ENCODE results near the gene CCDC6. TPM values are rescaled to one million over a fixed set of nuclear protein-coding genes. Genes with fewer than 3 reads are reported as not detected.

Gene CCDC6
- total and polyA plus RNA-seq, 2 of the 8 experiments (the other 6 are each of a cell fraction or from before 2014, with no cell fraction given), result 42.2 to 74.4 TPM

GRCh38 chr10:59817773-59818172 is 88.6 kb downstream of the CCDC6 start:
- Histone ChIP-seq H3K18ac (ENCODE audit: extremely low read depth, low read length) (no peak overlapping the region), H3K23ac (ENCODE audit: insufficient read length) (no peak overlapping the region), H3K9ac (replicated peaks in 1 of 4; ENCODE audit: extremely low read depth in 1 of 4, low read depth in 3 of 4, low read length in 3 of 4) (no peak overlapping the region), H2AFZ (ENCODE audit: low read length) (no peak overlapping the region), H4K91ac (replicated peaks; ENCODE audit: insufficient read length, low read length) (no peak overlapping the region), H3K79me2 (ENCODE audit: control insufficient read depth in 1 of 2, insufficient read depth in 2 of 2, low read length in 2 of 2) (peaks cover 0 to 74% of the 10 kb centered on the region in 2 experiments; a peak in 2 of 4 replicates), H3K27me3 (replicated peaks in 1 of 4; ENCODE audit: control insufficient read depth in 3 of 4, extremely low read depth in 1 of 4, insufficient read depth in 3 of 4, low read length in 3 of 4) (no peaks in the 10 kb centered on the region), H3K36me3 (ENCODE audit: control insufficient read depth in 2 of 4, insufficient read depth in 4 of 4, low read length in 3 of 4) (peaks cover 0 to 10% (median 2%) of the 10 kb centered on the region in 4 experiments; a peak in 2 of 8 replicates), H3K23me2 (ENCODE audit: low read depth, low read length) (no peaks in the 10 kb centered on the region), H2AK5ac (ENCODE audit: low read depth, low read length) (no peak overlapping the region), H3K4me3 (ENCODE audit: extremely low read depth in 1 of 4, insufficient read depth in 2 of 4, low read depth in 3 of 4, low read length in 4 of 4) (no peak overlapping the region), H2BK12ac (ENCODE audit: low read depth, low read length) (no peak overlapping the region), H3K4me2 (ENCODE audit: insufficient read depth in 1 of 2, low read depth in 2 of 2, low read length in 2 of 2) (no peak overlapping the region), H4K20me1 (replicated peaks in 1 of 2; ENCODE audit: control insufficient read depth in 1 of 2, insufficient read depth in 2 of 2, low read length in 2 of 2) (peaks cover 1% of the 10 kb centered on the region in 2 experiments), H2BK120ac (replicated peaks; ENCODE audit: low read depth, low read length) (no peak overlapping the region), H2BK5ac (ENCODE audit: low read depth, low read length) (no peak overlapping the region), H4K5ac (ENCODE audit: insufficient read length, low read depth, low read length) (no peak overlapping the region), H3K9me3 (ENCODE audit: insufficient read depth in 2 of 2, low read depth in 1 of 2, low read length in 1 of 2) (no peaks in the 10 kb centered on the region), H2BK20ac (ENCODE audit: low read length) (no peak overlapping the region), H2BK15ac (ENCODE audit: low read length) (no peak overlapping the region), H3K27ac (ENCODE audit: low read depth, low read length) (no peak overlapping the region), H3K14ac (ENCODE audit: insufficient read length) (no peak overlapping the region), H3K79me1 (ENCODE audit: low read depth, low read length) (peaks cover 3% of the 10 kb centered on the region), H3K4ac (replicated peaks; ENCODE audit: insufficient read length, low read depth, low read length) (no peak overlapping the region), H3K4me1 (replicated peaks in 1 of 4; ENCODE audit: control insufficient read depth in 3 of 4, insufficient read depth in 4 of 4, low read length in 3 of 4) (peaks cover 0 to 2% (median 0%) of the 10 kb centered on the region in 4 experiments; a peak in 2 of 7 replicates), H4K8ac (ENCODE audit: extremely low read depth, insufficient read depth, low read length) (no peak overlapping the region), H3K56ac (replicated peaks; ENCODE audit: insufficient read length, low read depth, low read length) (no peak overlapping the region)
- POLR2A ChIA-PET (ENCODE audit: partially characterized antibody), result interaction anchor here (0.7 to 1.1 kb wide), 2 partner anchors 10 to 48 kb away, joined by 3 read pairs; no protein-coding TSS in a partner anchor
- TF ChIP-seq FOSL1 (IDR thresholded peaks at IDR 0.05; ENCODE audit: insufficient read depth, low read depth, low read length) (no peak), CREB1 (IDR thresholded peaks at IDR 0.05) (no peak), NRF1 (IDR thresholded peaks at IDR 0.05; ENCODE audit: low read depth, low read length) (no peak), SIRT6 (IDR thresholded peaks at IDR 0.05; ENCODE audit: low read length) (no peak), RFX5 (IDR thresholded peaks at IDR 0.05; ENCODE audit: borderline replicate concordance, low read depth, low read length) (no peak)
- 91% methylated on average over 6 of the region's 6 CpGs; no CpG with 5 or more reads in 1 of the 2 experiments for WGBS, 2 experiments (ENCODE audit: extremely low coverage in 1 of 2, insufficient coverage in 1 of 2, insufficient read length in 1 of 2, insufficient replicate concordance in 2 of 2, low coverage in 1 of 2, low lambda C conversion rate in 2 of 2, missing lambda C conversion rate in 1 of 2)
- no peak for DNase-seq (ENCODE audit: low read depth in 1 of 2, low spot score in 2 of 2)
- no peak for FAIRE-seq
- CTCF ChIA-PET (ENCODE audit: partially characterized antibody), result interaction anchor here (0.6 to 7.1 kb wide), 8 partner anchors 9 to 1181 kb away, joined by 3 to 40 read pairs (median 3); no protein-coding TSS in a partner anchor

Data from H1 (cell line).